NOMO-1 (cell line): ENCODE data around the gene KIF3A.

Experiments
- DNase-seq, 2 experiments: peaks; one replicate each; lab custom pipeline; 2025; ENCODE audit not compliant: unreplicated experiment in 2 of 2; lab: John Stamatoyannopoulos, UW

Gene KIF3A

GRCh38 chr5:132736853-132737833 lies at the start of gene KIF3A:
Gene KIF3A (minus strand): TSS chr5:132737546. CDS start chr5:132737419, 127 bp downstream.
- peak; percentile 91 to 93 for DNase-seq

GRCh38 chr5:132787076-132787475 lies 49.7 kb upstream of the KIF3A start:
- DNase-seq: no peak

GRCh38 chr5:132785864-132786263 lies 48.5 kb upstream of the KIF3A start:
- no peak for DNase-seq

GRCh38 chr5:132785365-132785764 lies 48.0 kb upstream of the KIF3A start:
- DNase-seq: no peak

- peak in 1 of 2 experiments; percentile 59 for DNase-seq
These were observed 44.8 kb upstream of the KIF3A start for GRCh38 chr5:132782101-132782500.

- no peak for DNase-seq
These were observed 43.7 kb upstream of the KIF3A start for GRCh38 chr5:132781029-132781428.

GRCh38 chr5:132780577-132780976 lies 43.2 kb upstream of the KIF3A start:
- DNase-seq: no peak

GRCh38 chr5:132779961-132780360 lies 42.6 kb upstream of the KIF3A start:
- DNase-seq: no peak

GRCh38 chr5:132778856-132779255 lies 41.5 kb upstream of the KIF3A start:
- no peak for DNase-seq

- no peak for DNase-seq
These were observed 40.8 kb upstream of the KIF3A start for GRCh38 chr5:132778129-132778528.

GRCh38 chr5:132777209-132778069 lies 40.1 kb upstream of the KIF3A start, which contains the start of gene SEPTIN8:
Gene SEPTIN8 (minus strand): TSS chr5:132777239. CDS start chr5:132777137, 102 bp downstream.
- peak; percentile 17 to 27 for DNase-seq

- DNase-seq: no peak
These were observed 39.5 kb upstream of the KIF3A start for GRCh38 chr5:132776938-132777208.

- DNase-seq: no peak
These were observed 39.0 kb upstream of the KIF3A start for GRCh38 chr5:132776131-132776937.

- DNase-seq: no peak
These were observed 38.2 kb upstream of the KIF3A start for GRCh38 chr5:132775476-132775961.

GRCh38 chr5:132774896-132775295 lies 37.5 kb upstream of the KIF3A start:
- DNase-seq: no peak

- no peak for DNase-seq
These were observed 37.1 kb upstream of the KIF3A start for GRCh38 chr5:132774406-132774805.

GRCh38 chr5:132773601-132774355 lies 36.4 kb upstream of the KIF3A start:
- no peak for DNase-seq

- no peak for DNase-seq
These were observed 35.8 kb upstream of the KIF3A start for GRCh38 chr5:132773114-132773513.

GRCh38 chr5:132772291-132773070 lies 35.1 kb upstream of the KIF3A start:
- DNase-seq: no peak
